B cell (primary cell): ENCODE results near the gene NRF1. TPM values are rescaled to one million over a fixed set of nuclear protein-coding genes. Genes with fewer than 3 reads are reported as not detected.
A peak's percentile ranks its signal among the peaks of the same experiment; 100 is the strongest.

Source experiments
- ATAC-seq: fragments of 200-7000 bp; cut with Tn5 transposase; one replicate; pipeline ENCODE4 v1.10.0; 2021; ENCODE audit warnings: low read depth, mild to moderate bottlenecking, moderate number of reproducible peaks, moderate library complexity
- CTCF ChIA-PET: fragments of 350-600 bp; sonication (Branson Sonifier 250); formaldehyde crosslinking; loops from one replicate; lab custom pipeline; 2021; ENCODE audit warnings: antibody characterized with exemption, inconsistent platforms; lab: Charles Lee
- POLR2A ChIA-PET: fragments of 350-600 bp; sonication (Branson Sonifier 250); formaldehyde crosslinking; loops from one replicate; lab custom pipeline; 2021; ENCODE audit warnings: antibody characterized with exemption; lab: Charles Lee
- DNase-seq: peaks from one replicate; pipeline ENCODE4 v3.0.0; 2013
- H2AFZ ChIP-seq: 2 replicates; pipeline ENCODE4 v1.6.1; 2012; ENCODE audit warnings: mild to moderate bottlenecking, low read depth, low read length; ENCODE audit not compliant: insufficient read depth, poor library complexity, severe bottlenecking
- H3K27ac ChIP-seq, 2 donors: 1 replicate in 1 of 2; 2 replicates in 1 of 2; pipeline ENCODE4 v1.5.1; 2012 to 2013; ENCODE audit warnings: low read length in 2 of 2, mild to moderate bottlenecking in 2 of 2, moderate library complexity in 1 of 2
- H3K27me3 ChIP-seq, 4 experiments: fragments of 200-600 bp in 1 of 4; sonication (generic) in 1 of 4; replicated peaks in 1 of 4; 1 replicate in 2 of 4; 2 replicates in 2 of 4; pipeline versions ENCODE4 v1.6.1 to v1.7.0; 2013 to 2016; ENCODE audit warnings: low read length in 3 of 4, mild to moderate bottlenecking in 2 of 4, mixed read lengths in 1 of 4, moderate library complexity in 1 of 4; ENCODE audit not compliant: insufficient read depth in 4 of 4, control insufficient read depth in 3 of 4; ENCODE audit errors: control extremely low read depth in 1 of 4
- H3K36me3 ChIP-seq, 2 experiments: replicated peaks in 1 of 2; 1 replicate in 1 of 2; 2 replicates in 1 of 2; pipeline versions ENCODE4 v1.6.1 to v1.7.1; 2013; ENCODE audit warnings: low read length in 1 of 2; ENCODE audit not compliant: insufficient read depth in 2 of 2, control insufficient read depth in 1 of 2; ENCODE audit errors: control extremely low read depth in 1 of 2, extremely low read depth in 1 of 2
- H3K4me1 ChIP-seq, 2 donors: fragments of 200-600 bp in 1 of 2; sonication (generic) in 1 of 2; 1 replicate in 1 of 2; 2 replicates in 1 of 2; pipeline versions ENCODE4 v1.5.1 to v1.6.1; 2013 to 2017; ENCODE audit warnings: low read length in 2 of 2; ENCODE audit not compliant: control insufficient read depth in 2 of 2, insufficient read depth in 2 of 2
- H3K4me2 ChIP-seq: replicated peaks from 2 replicates; pipeline ENCODE3; 2012; ENCODE audit warnings: mild to moderate bottlenecking, low read depth, low read length; ENCODE audit not compliant: poor library complexity, severe bottlenecking
- H3K4me3 ChIP-seq, 5 experiments: fragments of 200-600 bp in 1 of 5; sonication (generic) in 1 of 5; 1 replicate in 3 of 5; 2 replicates in 2 of 5; pipeline versions ENCODE4 v1.5.1 to v1.7.0; 2011 to 2016; ENCODE audit warnings: low read length in 4 of 5, mild to moderate bottlenecking in 4 of 5, low read depth in 2 of 5, control low read depth in 1 of 5, moderate library complexity in 1 of 5; ENCODE audit not compliant: insufficient read depth in 1 of 5; ENCODE audit errors: control extremely low read depth in 1 of 5, extremely low read depth in 1 of 5
- H3K79me2 ChIP-seq: fragments of 200-600 bp; sonication (generic); one replicate; pipeline ENCODE4 v1.6.0; 2016; ENCODE audit warnings: low read length; ENCODE audit not compliant: control insufficient read depth, insufficient read depth
- H3K9ac ChIP-seq: fragments of 200-600 bp; sonication (generic); 2 replicates; pipeline ENCODE4 v1.6.1; 2017; ENCODE audit warnings: mild to moderate bottlenecking, low read length, moderate library complexity
- H3K9me3 ChIP-seq, 3 donors: one replicate each; pipeline versions ENCODE4 v1.6.1 to v1.7.1; 2013; ENCODE audit warnings: low read length in 2 of 3; ENCODE audit not compliant: control insufficient read depth in 2 of 3, insufficient read depth in 1 of 3; ENCODE audit errors: control extremely low read depth in 1 of 3
- H4K20me1 ChIP-seq: 2 replicates; pipeline ENCODE4 v1.6.0; 2012; ENCODE audit warnings: mild to moderate bottlenecking, low read length; ENCODE audit not compliant: insufficient read depth, control insufficient read depth, poor library complexity, severe bottlenecking
- H3K27ac Mint-ChIP-seq: one replicate; pipeline ENCODE4 v1.8.0; 2021; ENCODE audit warnings: mixed read lengths
- H3K27me3 Mint-ChIP-seq: one replicate; pipeline ENCODE4 v1.8.0; 2021; ENCODE audit warnings: mixed read lengths
- H3K4me1 Mint-ChIP-seq: one replicate; pipeline ENCODE4 v1.8.0; 2021; ENCODE audit warnings: mixed read lengths
- H3K4me3 Mint-ChIP-seq: one replicate; pipeline ENCODE4 v1.8.0; 2021; ENCODE audit warnings: mixed read lengths
- H3K9me3 Mint-ChIP-seq: one replicate; pipeline ENCODE4 v1.8.0; 2022; ENCODE audit warnings: mixed read lengths; ENCODE audit not compliant: insufficient read depth
- CTCF ChIP-seq: fragments of 200-600 bp; IDR thresholded peaks from one replicate; pipeline ENCODE4 v1.8.0; 2022; ENCODE audit warnings: antibody characterized with exemption, mild to moderate bottlenecking
- EZH2 ChIP-seq: IDR thresholded peaks from 2 replicates; pipeline ENCODE4 v1.6.1; 2012; ENCODE audit warnings: borderline replicate concordance, low read depth, mild to moderate bottlenecking, moderate library complexity, low read length; ENCODE audit not compliant: insufficient read depth, poor library complexity, severe bottlenecking
- WGBS: methylation state at CpG from one replicate; pipeline ENCODE4 v1.1.5; 2013; ENCODE audit warnings: missing lambda C conversion rate; ENCODE audit not compliant: insufficient coverage; 5-methylcytosine and 5-hydroxymethylcytosine counted together
- intact Hi-C: fragments of 100-400 bp; cut with micrococcal nuclease; formaldehyde crosslinking; loops from one replicate; pipeline ENCODE4 v1.10.0; 2022
- polyA plus RNA-seq: library from polyadenylated mRNA; depleted of rRNA; stranded (reverse); fragments of >200 nt; gene quantifications from 2 replicates; pipeline ENCODE4 v1.2.3, GENCODE V29; 2012
- total RNA-seq, 2 donors: library from RNA; stranded (reverse); fragments of 120-200 nt in 1 of 2; gene quantifications; 1 replicate in 1 of 2; 2 replicates in 1 of 2; pipeline versions ENCODE4 v1.2.3 to v1.2.4, GENCODE V29; 2013 to 2022

NRF1 gene
- total and polyA plus RNA-seq, 2 donors (not counting 1 experiment from before 2014, with no cell fraction given): 19.6 to 53.0 TPM

GRCh38 chr7:129664029-129665012 is 52.8 kb downstream of the NRF1 start:
- H3K4me3 ChIP-seq: no peak overlapping the region

More at GRCh38 chr7:129664029-129665012, 52.8 kb downstream of the NRF1 start:
- ChIA-PET CTCF (interaction anchor here (0.6 to 1.2 kb wide), 3 partner anchors 10 to 1946 kb away, joined by 4 read pairs; no protein-coding TSS in a partner anchor), POLR2A (no interaction called here)
- Histone ChIP-seq H3K9ac (no peak overlapping the region), H3K27me3 (no peaks in the 10 kb centered on the region), H3K4me1 (no peaks in the 10 kb centered on the region), H3K9me3 (peaks cover 0 to 12% (median 11%) of the 10 kb centered on the region in 3 donors), H2AFZ (no peak overlapping the region), H3K4me2 (no peak overlapping the region), H3K79me2 (peaks cover 28% of the 10 kb centered on the region), H3K27ac (no peak overlapping the region), H4K20me1 (peaks cover 12% of the 10 kb centered on the region), H3K36me3 (peaks cover 0 to 28% of the 10 kb centered on the region in 2 experiments)
- Mint-ChIP-seq H3K27ac (no peak overlapping the region), H3K4me1 (peaks cover 4% of the 10 kb centered on the region), H3K27me3 (no peaks in the 10 kb centered on the region), H3K9me3 (peaks cover 8% of the 10 kb centered on the region), H3K4me3 (no peak overlapping the region)
- intact Hi-C loops: loop anchor here (1.0 to 10.0 kb wide), 2 partner anchors 161 to 350 kb away; no protein-coding TSS in a partner anchor
- DNase-seq (peak; percentile 12), ATAC-seq (peak; percentile 21)
- WGBS: 76% methylated on average over 5 of the region's 5 CpGs
- peak; percentile 37 for TF ChIP-seq CTCF
- TF ChIP-seq EZH2: no peak
